CD14-positive monocyte (primary cell): ENCODE data around the gene RUNX2. TPM values are rescaled to one million over a fixed set of nuclear protein-coding genes. Genes with fewer than 3 reads are reported as not detected.
A peak's percentile ranks its signal among the peaks of the same experiment; 100 is the strongest.
"Not testable (repeated sequence)": the region's sequence is repeated elsewhere in the genome, so short reads cannot be mapped to it uniquely, and the experiment has no call there.

Source experiments
- DNase-seq, 3 donors: peaks; one replicate each; pipeline ENCODE4 v3.0.0-alpha.2; 2011 to 2022
- H2AFZ ChIP-seq: 2 replicates; pipeline ENCODE4 v1.6.0; 2012; ENCODE audit warnings: mild to moderate bottlenecking, low read depth, low read length, inconsistent platforms; ENCODE audit not compliant: insufficient read depth, poor library complexity, severe bottlenecking
- H3K27ac ChIP-seq, 2 donors: 1 replicate in 1 of 2; 2 replicates in 1 of 2; pipeline ENCODE4 v1.5.1; 2012 to 2013; ENCODE audit warnings: low read length in 2 of 2, control low read depth in 1 of 2, inconsistent platforms in 1 of 2, low read depth in 1 of 2, mild to moderate bottlenecking in 1 of 2
- H3K27me3 ChIP-seq, 2 donors: one replicate each; pipeline versions ENCODE4 v1.6.0 to v1.6.1; 2011 to 2013; ENCODE audit warnings: low read length in 2 of 2; ENCODE audit not compliant: control insufficient read depth in 2 of 2, insufficient read depth in 2 of 2
- H3K36me3 ChIP-seq, 2 donors: replicated peaks in 1 of 2; 1 replicate in 1 of 2; 2 replicates in 1 of 2; pipeline versions ENCODE4 v1.5.1 to v1.6.1; 2012 to 2013; ENCODE audit warnings: low read length in 2 of 2, control low read depth in 1 of 2, inconsistent platforms in 1 of 2, mild to moderate bottlenecking in 1 of 2; ENCODE audit not compliant: insufficient read depth in 2 of 2, control insufficient read depth in 1 of 2
- H3K4me1 ChIP-seq, 2 donors: 1 replicate in 1 of 2; 2 replicates in 1 of 2; pipeline versions ENCODE4 v1.5.1 to v1.6.1; 2012 to 2013; ENCODE audit warnings: low read length in 2 of 2, control low read depth in 1 of 2, inconsistent platforms in 1 of 2, mild to moderate bottlenecking in 1 of 2, moderate library complexity in 1 of 2; ENCODE audit not compliant: insufficient read depth in 2 of 2, control insufficient read depth in 1 of 2
- H3K4me2 ChIP-seq: replicated peaks from 2 replicates; pipeline ENCODE3; 2012; ENCODE audit warnings: low read length, moderate library complexity, mild to moderate bottlenecking; ENCODE audit not compliant: poor library complexity, severe bottlenecking; ENCODE audit errors: extremely low read depth
- H3K4me3 ChIP-seq, 3 experiments: fragments of 200-600 bp in 1 of 3; sonication (generic) in 1 of 3; replicated peaks in 1 of 3; 1 replicate in 2 of 3; 2 replicates in 1 of 3; pipeline ENCODE4 v1.5.1; 2011 to 2013; ENCODE audit warnings: low read length in 3 of 3, mild to moderate bottlenecking in 3 of 3, control low read depth in 2 of 3, low read depth in 2 of 3, inconsistent platforms in 1 of 3, moderate library complexity in 1 of 3
- H3K79me2 ChIP-seq: 2 replicates; pipeline ENCODE4 v1.6.0; 2012; ENCODE audit warnings: mild to moderate bottlenecking, control low read depth, inconsistent platforms, low read length, moderate library complexity; ENCODE audit not compliant: insufficient read depth
- H3K9ac ChIP-seq: 2 replicates; pipeline ENCODE4 v1.6.0; 2017; ENCODE audit warnings: low read length, mild to moderate bottlenecking; ENCODE audit not compliant: insufficient read depth, poor library complexity, severe bottlenecking
- H3K9me3 ChIP-seq, 2 donors: replicated peaks in 1 of 2; 1 replicate in 1 of 2; 2 replicates in 1 of 2; pipeline versions ENCODE4 v1.5.1 to v1.6.1; 2012 to 2013; ENCODE audit warnings: low read length in 2 of 2, control low read depth in 1 of 2; ENCODE audit not compliant: control insufficient read depth in 1 of 2, insufficient read depth in 1 of 2
- H4K20me1 ChIP-seq: 2 replicates; pipeline ENCODE4 v1.6.0; 2012; ENCODE audit warnings: mild to moderate bottlenecking, low read length, control low read depth, moderate library complexity; ENCODE audit not compliant: insufficient read depth
- H3K27ac Mint-ChIP-seq, 7 donors: one replicate each; pipeline ENCODE4 v1.8.0; 2020; ENCODE audit warnings: mild to moderate bottlenecking in 7 of 7, mixed read lengths in 7 of 7, moderate library complexity in 6 of 7, inconsistent platforms in 2 of 7
- H3K27me3 Mint-ChIP-seq, 3 donors: one replicate each; pipeline ENCODE4 v1.8.0; 2021 to 2022; ENCODE audit warnings: low read depth in 3 of 3, mild to moderate bottlenecking in 3 of 3, mixed read lengths in 3 of 3, moderate library complexity in 3 of 3, inconsistent platforms in 1 of 3
- H3K36me3 Mint-ChIP-seq, 2 donors: one replicate each; pipeline ENCODE4 v1.8.0; 2020; ENCODE audit warnings: mixed read lengths in 2 of 2, inconsistent platforms in 1 of 2, mild to moderate bottlenecking in 1 of 2
- H3K4me1 Mint-ChIP-seq: one replicate; pipeline ENCODE4 v1.8.0; 2020; ENCODE audit warnings: mild to moderate bottlenecking, mixed read lengths
- H3K4me3 Mint-ChIP-seq, 2 donors: one replicate each; pipeline ENCODE4 v1.8.0; 2020; ENCODE audit warnings: mild to moderate bottlenecking in 2 of 2, mixed read lengths in 2 of 2, moderate library complexity in 1 of 2
- H3K9me3 Mint-ChIP-seq, 7 donors: one replicate each; pipeline ENCODE4 v1.8.0; 2020 to 2022; ENCODE audit warnings: mixed read lengths in 7 of 7, mild to moderate bottlenecking in 6 of 7, moderate library complexity in 6 of 7, inconsistent platforms in 2 of 7
- WGBS: methylation state at CpG from one replicate; pipeline ENCODE4 v1.1.5; 2013; ENCODE audit warnings: missing lambda C conversion rate; ENCODE audit not compliant: insufficient coverage; 5-methylcytosine and 5-hydroxymethylcytosine counted together
- intact Hi-C, 2 donors: fragments of 100-400 bp; cut with micrococcal nuclease; formaldehyde crosslinking; loops; one replicate each; pipeline versions ENCODE4 v1.15.0 to v1.15.1; 2023
- polyA plus RNA-seq, 3 donors: library from polyadenylated mRNA; depleted of rRNA in 1 of 3; unstranded in 2 of 3; stranded (reverse) in 1 of 3; fragments of 300-500 nt in 2 of 3; fragments of >200 nt in 1 of 3; fragmentation: Illumina TruSeq in 2 of 3; gene quantifications; 1 replicate in 2 of 3; 2 replicates in 1 of 3; pipeline ENCODE4 v1.2.3, GENCODE V29; 2012 to 2021
- TF ChIP-seq, protein P1 (sequence below): fragments of 200-600 bp; IDR thresholded peaks from one replicate; pipeline ENCODE4 v1.8.0; 2022; ENCODE audit warnings: antibody characterized with exemption, mild to moderate bottlenecking

RUNX2 gene
- polyA plus RNA-seq, 3 donors: 1.3 to 5.0 (median 2.5) TPM

DNA sequence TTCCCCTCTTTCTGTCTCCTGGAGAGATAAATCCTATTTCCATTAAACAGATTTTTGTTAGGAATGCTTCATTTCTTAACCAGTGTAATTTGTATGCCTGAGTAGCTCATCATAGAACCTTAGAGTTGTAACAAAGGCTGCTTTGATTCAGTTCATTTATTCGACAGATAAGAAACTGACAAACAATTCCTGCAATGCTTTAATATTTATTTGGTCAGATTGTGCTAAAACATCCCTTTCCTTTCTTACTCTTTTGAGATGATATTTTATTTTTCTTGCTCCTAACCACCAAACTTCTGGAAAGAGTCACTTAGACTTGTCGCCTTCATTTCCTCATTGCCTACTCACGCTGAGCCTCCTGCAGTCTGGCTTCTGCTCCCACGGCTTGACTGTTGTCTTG lies 138.6 kb downstream of the RUNX2 start:
- peaks cover 20% of the 10 kb centered on the region for H3K79me2 ChIP-seq
- peaks cover 27 to 42% of the 10 kb centered on the region in 2 donors for H3K36me3 Mint-ChIP-seq
- intact Hi-C loops: no loop called here
- no peaks in the 10 kb centered on the region for H3K9me3 ChIP-seq
- TF ChIP-seq, protein P1, sequence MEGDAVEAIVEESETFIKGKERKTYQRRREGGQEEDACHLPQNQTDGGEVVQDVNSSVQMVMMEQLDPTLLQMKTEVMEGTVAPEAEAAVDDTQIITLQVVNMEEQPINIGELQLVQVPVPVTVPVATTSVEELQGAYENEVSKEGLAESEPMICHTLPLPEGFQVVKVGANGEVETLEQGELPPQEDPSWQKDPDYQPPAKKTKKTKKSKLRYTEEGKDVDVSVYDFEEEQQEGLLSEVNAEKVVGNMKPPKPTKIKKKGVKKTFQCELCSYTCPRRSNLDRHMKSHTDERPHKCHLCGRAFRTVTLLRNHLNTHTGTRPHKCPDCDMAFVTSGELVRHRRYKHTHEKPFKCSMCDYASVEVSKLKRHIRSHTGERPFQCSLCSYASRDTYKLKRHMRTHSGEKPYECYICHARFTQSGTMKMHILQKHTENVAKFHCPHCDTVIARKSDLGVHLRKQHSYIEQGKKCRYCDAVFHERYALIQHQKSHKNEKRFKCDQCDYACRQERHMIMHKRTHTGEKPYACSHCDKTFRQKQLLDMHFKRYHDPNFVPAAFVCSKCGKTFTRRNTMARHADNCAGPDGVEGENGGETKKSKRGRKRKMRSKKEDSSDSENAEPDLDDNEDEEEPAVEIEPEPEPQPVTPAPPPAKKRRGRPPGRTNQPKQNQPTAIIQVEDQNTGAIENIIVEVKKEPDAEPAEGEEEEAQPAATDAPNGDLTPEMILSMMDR: no peak
- H3K36me3 ChIP-seq: peaks cover 5 to 27% of the 10 kb centered on the region in 2 donors
- H3K27ac Mint-ChIP-seq: peak overlapping the region in 2 of 7 donors; percentile 78 to 87
- H3K4me1 Mint-ChIP-seq: peaks cover 3% of the 10 kb centered on the region
- no peak overlapping the region for H2AFZ ChIP-seq
- H3K4me2 ChIP-seq: no peak overlapping the region
- no peak overlapping the region for H3K9ac ChIP-seq
- H3K9me3 Mint-ChIP-seq: no peaks in the 10 kb centered on the region
- no peak overlapping the region for H3K4me3 ChIP-seq
- H3K27me3 ChIP-seq: no peaks in the 10 kb centered on the region
- H3K27me3 Mint-ChIP-seq: no peaks in the 10 kb centered on the region
- DNase-seq: no peak
- H4K20me1 ChIP-seq: no peaks in the 10 kb centered on the region
- H3K4me3 Mint-ChIP-seq: no peak overlapping the region
- H3K27ac ChIP-seq: no peak overlapping the region
- no peaks in the 10 kb centered on the region for H3K4me1 ChIP-seq
- whole genome bisulfite sequencing: 74% methylated on average over 3 of the region's 4 CpGs

DNA sequence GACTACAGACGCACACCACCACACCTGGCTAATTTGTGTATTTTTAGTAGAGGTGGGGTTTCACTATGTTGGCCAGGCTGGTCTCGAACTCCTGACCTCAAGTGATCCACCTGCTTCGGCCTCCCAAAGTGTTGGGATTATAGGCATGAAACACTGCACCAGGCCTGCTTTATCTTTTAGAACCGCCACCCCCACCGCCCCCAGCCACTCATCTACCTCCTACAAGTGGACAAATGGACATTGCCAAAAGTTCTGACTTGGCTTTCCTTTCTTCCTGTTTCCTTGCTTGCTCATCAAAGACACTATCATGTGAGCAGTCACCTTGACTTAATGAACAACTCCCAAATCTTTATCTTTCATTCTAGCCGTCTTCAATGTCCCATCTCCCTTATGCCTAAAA lies 139.3 kb downstream of the RUNX2 start:
- DNase-seq, H2AFZ ChIP-seq, intact Hi-C loops, H3K9ac ChIP-seq, H3K4me2 ChIP-seq, H3K27ac ChIP-seq, H3K4me1 ChIP-seq, H3K9me3 ChIP-seq, H3K4me1 Mint-ChIP-seq, H3K9me3 Mint-ChIP-seq, H3K4me3 ChIP-seq, H3K4me3 Mint-ChIP-seq, H3K27me3 ChIP-seq, H4K20me1 ChIP-seq, H3K27me3 Mint-ChIP-seq: not testable (repeated sequence)
- H3K36me3 Mint-ChIP-seq: peaks cover 25 to 49% of the 10 kb centered on the region in 2 donors
- peaks cover 25% of the 10 kb centered on the region for H3K79me2 ChIP-seq
- WGBS: 94% methylated on average over 3 of the region's 6 CpGs
- peaks cover 5 to 22% of the 10 kb centered on the region in 2 donors for H3K36me3 ChIP-seq
- H3K27ac Mint-ChIP-seq: peak overlapping the region in 2 of 7 donors; percentile 5 to 63
